Hematopoietic multipotent progenitor cell treated with erythropoietin and hydrocortisone succinate and interleukin-3 and kit ligand, for 6 days (in vitro differentiated cells): ENCODE measurements around the gene SNRPD3.
"Not testable (repeated sequence)": the region's sequence is repeated elsewhere in the genome, so short reads cannot be mapped to it uniquely, and the experiment has no call there.

Source experiments
- DNase-seq: peaks from one replicate; pipeline ENCODE4 v3.0.0-alpha.2; 2015

The SNRPD3 gene

GRCh38 chr22:24535348-24535747 lies 20.5 kb upstream of the SNRPD3 start:
- no peak for DNase-seq

- DNase-seq = no peak
These were observed 19.7 kb upstream of the SNRPD3 start for GRCh38 chr22:24536089-24536488.

- DNase-seq = no peak
These were observed 15.3 kb upstream of the SNRPD3 start for GRCh38 chr22:24540470-24540869.

- DNase-seq = peak; percentile 69
These were observed 13.9 kb upstream of the SNRPD3 start for GRCh38 chr22:24541681-24542515.

GRCh38 chr22:24542641-24543040 lies 13.2 kb upstream of the SNRPD3 start:
- DNase-seq = no peak

- DNase-seq = no peak
These were observed 12.6 kb upstream of the SNRPD3 start for GRCh38 chr22:24543185-24543601.

- DNase-seq = no peak
These were observed 12.0 kb upstream of the SNRPD3 start for GRCh38 chr22:24543679-24544243.

GRCh38 chr22:24548812-24549211 lies 7.0 kb upstream of the SNRPD3 start:
- no peak for DNase-seq

- DNase-seq = peak; percentile 44
These were observed 5.5 kb upstream of the SNRPD3 start for GRCh38 chr22:24550028-24550901.

- peak; percentile 74 for DNase-seq
These were observed 4.8 kb upstream of the SNRPD3 start for GRCh38 chr22:24550902-24551435.

- not testable (repeated sequence) for DNase-seq
These were observed 3.1 kb upstream of the SNRPD3 start for GRCh38 chr22:24552503-24553286.

GRCh38 chr22:24553597-24554312 lies 2.0 kb upstream of the SNRPD3 start:
- DNase-seq = peak; percentile 97

- DNase-seq = peak; percentile 51
These were observed 1.3 kb upstream of the SNRPD3 start, which contains the start of gene GUCD1 for GRCh38 chr22:24554313-24555164. Gene GUCD1 (minus strand): TSS chr22:24555138. CDS start chr22:24554991, 147 bp downstream.

GRCh38 chr22:24559471-24559870 lies 3.7 kb downstream of the SNRPD3 start:
- DNase-seq = no peak

GRCh38 chr22:24563246-24563645 lies 7.4 kb downstream of the SNRPD3 start:
- DNase-seq = no peak

- DNase-seq = peak; percentile 25
These were observed 8.7 kb downstream of the SNRPD3 start for GRCh38 chr22:24564376-24565058.

- no peak for DNase-seq
These were observed 9.3 kb downstream of the SNRPD3 start for GRCh38 chr22:24565077-24565476.

- no peak for DNase-seq
These were observed 11.2 kb downstream of the SNRPD3 start for GRCh38 chr22:24566899-24567511.

GRCh38 chr22:24567668-24568067 lies 11.9 kb downstream of the SNRPD3 start:
- no peak for DNase-seq
